GM12892 (cell line): Measurements from ENCODE around the gene ZNF135.

Experiments used
- POLR2A ChIP-seq: IDR thresholded peaks from 2 replicates; pipeline ENCODE4 v1.6.1; 2011; ENCODE audit warnings: low read depth, low read length, control low read depth
- POLR2AphosphoS5 ChIP-seq: IDR thresholded peaks from 2 replicates; pipeline ENCODE4 v1.6.1; 2011; ENCODE audit warnings: low read depth, low read length, control low read depth
- TAF1 ChIP-seq: IDR thresholded peaks from 2 replicates; pipeline ENCODE4 v1.6.1; 2011; ENCODE audit warnings: low read depth, mild to moderate bottlenecking, control low read depth, low read length, borderline replicate concordance

DNA sequence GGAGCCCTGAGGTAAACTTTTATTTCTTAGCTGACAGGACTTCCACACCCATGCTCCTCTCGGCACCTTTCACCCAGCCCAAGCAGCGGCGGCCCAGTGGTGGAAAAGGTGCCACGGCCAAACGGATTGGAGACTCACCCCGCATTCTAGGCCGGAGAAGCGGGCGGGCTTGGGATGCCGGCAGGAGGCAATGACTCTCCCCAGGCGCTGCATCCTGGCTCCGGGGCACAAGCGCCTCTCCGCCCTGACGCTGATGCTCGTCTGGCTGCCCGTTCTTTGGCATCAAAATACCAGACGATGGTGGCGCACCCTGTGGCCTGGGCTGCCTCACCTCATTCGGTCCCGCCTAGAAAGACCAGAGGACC lies 49.8 kb upstream of the ZNF135 start:
- TF ChIP-seq POLR2A = no peak
- TF ChIP-seq POLR2AphosphoS5 = no peak
- no peak for TF ChIP-seq TAF1
